GM12878 (cell line): ENCODE measurements around the gene RAB12. TPM values are rescaled to one million over a fixed set of nuclear protein-coding genes. Genes with fewer than 3 reads are reported as not detected.
A peak's percentile ranks its signal among the peaks of the same experiment; 100 is the strongest.

Experiments
- EED ChIP-seq: sonication (generic); IDR thresholded peaks from 2 replicates; pipeline ENCODE4 v1.6.1; 2016; ENCODE audit warnings: antibody characterized with exemption, low read depth
- EP300 ChIP-seq, 2 experiments: fragments of 150-350 bp in 1 of 2; IDR thresholded peaks; 2 replicates each; pipeline ENCODE4 v1.6.1; 2011 to 2012; ENCODE audit warnings: low read depth in 2 of 2, low read length in 2 of 2, borderline replicate concordance in 1 of 2, improper control_type of control experiment in 1 of 2, inconsistent platforms in 1 of 2; ENCODE audit not compliant: control insufficient read depth in 1 of 2
- ETV6 ChIP-seq, 2 experiments: fragments of 450-650 bp in 1 of 2; IDR thresholded peaks in 1 of 2; conservative IDR thresholded peaks in 1 of 2; 2 replicates each; pipeline ENCODE4 v1.6.1; 2014; ENCODE audit warnings: antibody characterized with exemption in 1 of 2, borderline replicate concordance in 1 of 2, low read depth in 1 of 2, mild to moderate bottlenecking in 1 of 2, moderate library complexity in 1 of 2
- HDAC2 ChIP-seq: fragments of 200-600 bp; sonication (generic); IDR thresholded peaks from 2 replicates; pipeline ENCODE4 v1.6.1; 2017
- LARP7 ChIP-seq: fragments of 450-650 bp; IDR thresholded peaks from 2 replicates; pipeline ENCODE4 v1.6.1; 2017; ENCODE audit warnings: mild to moderate bottlenecking
- NR2F1 ChIP-seq: fragments of 450-650 bp; conservative IDR thresholded peaks from 2 replicates; pipeline ENCODE4 v1.6.1; 2017; ENCODE audit warnings: mild to moderate bottlenecking
- NRF1 ChIP-seq: conservative IDR thresholded peaks from 2 replicates; pipeline ENCODE4 v1.6.1; 2011; ENCODE audit warnings: mild to moderate bottlenecking, low read depth, low read length, improper control_type of control experiment
- PAX5 ChIP-seq: IDR thresholded peaks from 2 replicates; pipeline ENCODE4 v1.6.1; 2011; ENCODE audit warnings: low read depth, low read length, borderline replicate concordance
- RAD21 ChIP-seq: IDR thresholded peaks from 2 replicates; pipeline ENCODE4 v1.6.1; 2011; ENCODE audit warnings: mild to moderate bottlenecking, low read depth, low read length, moderate library complexity; ENCODE audit not compliant: insufficient read depth
- SP1 ChIP-seq: IDR thresholded peaks from one replicate; pipeline ENCODE4 v1.6.1; 2011; ENCODE audit warnings: low read depth, low read length
- TCF12 ChIP-seq: IDR thresholded peaks from 2 replicates; pipeline ENCODE4 v1.6.1; 2011; ENCODE audit warnings: low read depth, mild to moderate bottlenecking, low read length
- YBX1 ChIP-seq: fragments of 450-650 bp; IDR thresholded peaks from 2 replicates; pipeline ENCODE4 v1.6.1; 2016; ENCODE audit warnings: antibody characterized with exemption
- ZNF384 ChIP-seq: IDR thresholded peaks from 2 replicates; pipeline ENCODE4 v1.6.1; 2012; ENCODE audit warnings: low read depth, mild to moderate bottlenecking, low read length, improper control_type of control experiment, borderline replicate concordance
- polyA plus RNA-seq, 11 experiments: library from polyadenylated mRNA; depleted of rRNA in 4 of 11; unstranded in 6 of 11; stranded (reverse) in 5 of 11; fragments of >200 nt; fragmentation: Nextera tagmentation in 4 of 11; fragmentation: Illumina TruSeq in 1 of 11; extraction: Ambion mirVana in 4 of 11; extraction: Trizol in 1 of 11; gene quantifications; 1 replicate in 1 of 11; 2 replicates in 10 of 11; pipeline versions ENCODE4 v1.2.1 to v1.2.3, GENCODE V29; 2011 to 2016; ENCODE audit warnings: inconsistent platforms in 2 of 11, missing spikeins in 2 of 11, low read depth in 1 of 11
- total RNA-seq, 4 experiments: library from RNA; depleted of rRNA in 3 of 4; stranded (reverse); fragments of >200 nt in 3 of 4; fragmentation: Illumina TruSeq in 1 of 4; extraction: Trizol in 1 of 4; gene quantifications; 2 replicates each; pipeline versions ENCODE4 v1.2.1 to v1.2.3, GENCODE V29; 2013 to 2021
- TF ChIP-seq, protein P1 (sequence below): fragments of 450-650 bp; IDR thresholded peaks from 2 replicates; pipeline ENCODE4 v1.6.1; 2017; ENCODE audit warnings: mild to moderate bottlenecking, moderate library complexity
- TF ChIP-seq, protein P2 (sequence below): IDR thresholded peaks from 2 replicates; pipeline ENCODE4 v1.6.1; 2011; ENCODE audit warnings: low read depth, mild to moderate bottlenecking, low read length, moderate library complexity, borderline replicate concordance; ENCODE audit errors: extremely low read depth
- TF ChIP-seq, protein P3 (sequence below): fragments of 450-650 bp; formaldehyde crosslinking; IDR thresholded peaks from 2 replicates; pipeline ENCODE4 v1.5.0; 2022; ENCODE audit warnings: mild to moderate bottlenecking, missing genetic modification characterization
- TF ChIP-seq, protein P4 (sequence below): fragments of 450-650 bp; formaldehyde crosslinking; IDR thresholded peaks from 2 replicates; pipeline ENCODE4 v1.4.0; 2020; ENCODE audit warnings: mild to moderate bottlenecking, moderate library complexity

RAB12 gene
- total and polyA plus RNA-seq, 10 of the 15 experiments (the other 5 are each of a cell fraction or from before 2014, with no cell fraction given), result 0.71 to 29.8 (median 14.0) TPM

DNA sequence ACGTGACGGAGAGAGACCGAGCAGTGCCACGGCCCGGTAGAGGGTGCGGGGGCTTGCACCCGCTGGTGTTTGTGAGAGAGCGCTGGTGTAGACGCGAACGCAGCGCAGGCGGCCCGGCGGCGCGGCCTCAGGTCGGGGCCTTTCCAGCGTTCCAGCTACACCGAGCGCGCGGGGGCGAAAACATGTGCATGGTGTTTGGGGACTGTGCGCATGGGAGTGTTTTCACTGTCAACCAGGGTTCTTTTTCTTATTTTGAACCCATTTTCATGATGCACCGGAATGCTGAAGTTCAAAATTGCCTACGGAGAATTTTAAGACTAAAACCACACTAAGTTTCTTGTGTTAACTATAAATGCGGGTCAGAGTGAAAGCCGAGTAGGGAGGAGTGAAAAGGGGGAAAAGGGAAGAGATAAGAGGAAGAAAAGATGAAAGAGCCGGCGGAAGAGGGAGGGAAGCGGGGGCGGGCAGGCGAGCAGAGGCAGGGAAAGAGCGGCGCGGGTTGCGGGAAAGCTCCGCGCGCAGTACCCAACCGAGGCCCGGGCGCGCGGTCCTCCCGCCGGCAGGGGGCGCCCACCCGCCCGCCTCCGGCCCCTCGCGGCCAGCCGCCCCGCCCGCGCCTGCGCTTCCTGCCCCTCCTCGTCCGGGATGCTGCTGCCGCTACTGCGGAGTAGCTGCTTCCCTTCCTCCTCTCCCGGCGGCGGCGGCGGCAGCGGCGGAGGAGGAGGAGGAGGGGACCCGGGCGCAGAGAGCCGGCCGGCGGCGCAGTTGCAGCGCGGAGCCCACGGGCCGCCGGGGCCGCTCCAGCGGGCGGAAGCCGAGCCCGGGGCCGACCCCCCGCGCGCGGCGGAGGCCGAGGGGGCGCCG is at the start of gene RAB12 (continued):
- TF ChIP-seq TCF12, result no peak
- TF ChIP-seq RAD21, result 0 out of 2 replicates have a peak, but pooled peaks have one; percentile 6
- TF ChIP-seq PAX5, result no peak
- no peak for TF ChIP-seq ZNF384
- no peak for TF ChIP-seq EP300 (IDR thresholded peaks at IDR 0.05; ENCODE audit: borderline replicate concordance in 1 of 2, control insufficient read depth in 1 of 2, low read depth in 2 of 2, low read length in 2 of 2)
- no peak for TF ChIP-seq ETV6 (conservative IDR thresholded peaks at IDR 0.05 in 1 of 2, IDR thresholded peaks at IDR 0.05 in 1 of 2; ENCODE audit: borderline replicate concordance in 1 of 2, low read depth in 1 of 2)
- TF ChIP-seq, protein P1, sequence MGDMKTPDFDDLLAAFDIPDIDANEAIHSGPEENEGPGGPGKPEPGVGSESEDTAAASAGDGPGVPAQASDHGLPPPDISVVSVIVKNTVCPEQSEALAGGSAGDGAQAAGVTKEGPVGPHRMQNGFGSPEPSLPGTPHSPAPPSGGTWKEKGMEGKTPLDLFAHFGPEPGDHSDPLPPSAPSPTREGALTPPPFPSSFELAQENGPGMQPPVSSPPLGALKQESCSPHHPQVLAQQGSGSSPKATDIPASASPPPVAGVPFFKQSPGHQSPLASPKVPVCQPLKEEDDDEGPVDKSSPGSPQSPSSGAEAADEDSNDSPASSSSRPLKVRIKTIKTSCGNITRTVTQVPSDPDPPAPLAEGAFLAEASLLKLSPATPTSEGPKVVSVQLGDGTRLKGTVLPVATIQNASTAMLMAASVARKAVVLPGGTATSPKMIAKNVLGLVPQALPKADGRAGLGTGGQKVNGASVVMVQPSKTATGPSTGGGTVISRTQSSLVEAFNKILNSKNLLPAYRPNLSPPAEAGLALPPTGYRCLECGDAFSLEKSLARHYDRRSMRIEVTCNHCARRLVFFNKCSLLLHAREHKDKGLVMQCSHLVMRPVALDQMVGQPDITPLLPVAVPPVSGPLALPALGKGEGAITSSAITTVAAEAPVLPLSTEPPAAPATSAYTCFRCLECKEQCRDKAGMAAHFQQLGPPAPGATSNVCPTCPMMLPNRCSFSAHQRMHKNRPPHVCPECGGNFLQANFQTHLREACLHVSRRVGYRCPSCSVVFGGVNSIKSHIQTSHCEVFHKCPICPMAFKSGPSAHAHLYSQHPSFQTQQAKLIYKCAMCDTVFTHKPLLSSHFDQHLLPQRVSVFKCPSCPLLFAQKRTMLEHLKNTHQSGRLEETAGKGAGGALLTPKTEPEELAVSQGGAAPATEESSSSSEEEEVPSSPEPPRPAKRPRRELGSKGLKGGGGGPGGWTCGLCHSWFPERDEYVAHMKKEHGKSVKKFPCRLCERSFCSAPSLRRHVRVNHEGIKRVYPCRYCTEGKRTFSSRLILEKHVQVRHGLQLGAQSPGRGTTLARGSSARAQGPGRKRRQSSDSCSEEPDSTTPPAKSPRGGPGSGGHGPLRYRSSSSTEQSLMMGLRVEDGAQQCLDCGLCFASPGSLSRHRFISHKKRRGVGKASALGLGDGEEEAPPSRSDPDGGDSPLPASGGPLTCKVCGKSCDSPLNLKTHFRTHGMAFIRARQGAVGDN, result peak; percentile 12; the same call in 1 of the 2 replicates
- no peak for TF ChIP-seq SP1
- TF ChIP-seq NRF1, result no peak
- peak; percentile 65 for TF ChIP-seq LARP7
- no peak for TF ChIP-seq YBX1
- 0 out of 2 replicates have a peak, but pooled peaks have one; percentile 21 for TF ChIP-seq NR2F1
- TF ChIP-seq EED, result peak; percentile 27; the same call in 1 of the 2 replicates
- TF ChIP-seq, protein P2, sequence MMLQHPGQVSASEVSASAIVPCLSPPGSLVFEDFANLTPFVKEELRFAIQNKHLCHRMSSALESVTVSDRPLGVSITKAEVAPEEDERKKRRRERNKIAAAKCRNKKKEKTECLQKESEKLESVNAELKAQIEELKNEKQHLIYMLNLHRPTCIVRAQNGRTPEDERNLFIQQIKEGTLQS, result no peak
- TF ChIP-seq HDAC2, result no peak
- TF ChIP-seq, protein P3, sequence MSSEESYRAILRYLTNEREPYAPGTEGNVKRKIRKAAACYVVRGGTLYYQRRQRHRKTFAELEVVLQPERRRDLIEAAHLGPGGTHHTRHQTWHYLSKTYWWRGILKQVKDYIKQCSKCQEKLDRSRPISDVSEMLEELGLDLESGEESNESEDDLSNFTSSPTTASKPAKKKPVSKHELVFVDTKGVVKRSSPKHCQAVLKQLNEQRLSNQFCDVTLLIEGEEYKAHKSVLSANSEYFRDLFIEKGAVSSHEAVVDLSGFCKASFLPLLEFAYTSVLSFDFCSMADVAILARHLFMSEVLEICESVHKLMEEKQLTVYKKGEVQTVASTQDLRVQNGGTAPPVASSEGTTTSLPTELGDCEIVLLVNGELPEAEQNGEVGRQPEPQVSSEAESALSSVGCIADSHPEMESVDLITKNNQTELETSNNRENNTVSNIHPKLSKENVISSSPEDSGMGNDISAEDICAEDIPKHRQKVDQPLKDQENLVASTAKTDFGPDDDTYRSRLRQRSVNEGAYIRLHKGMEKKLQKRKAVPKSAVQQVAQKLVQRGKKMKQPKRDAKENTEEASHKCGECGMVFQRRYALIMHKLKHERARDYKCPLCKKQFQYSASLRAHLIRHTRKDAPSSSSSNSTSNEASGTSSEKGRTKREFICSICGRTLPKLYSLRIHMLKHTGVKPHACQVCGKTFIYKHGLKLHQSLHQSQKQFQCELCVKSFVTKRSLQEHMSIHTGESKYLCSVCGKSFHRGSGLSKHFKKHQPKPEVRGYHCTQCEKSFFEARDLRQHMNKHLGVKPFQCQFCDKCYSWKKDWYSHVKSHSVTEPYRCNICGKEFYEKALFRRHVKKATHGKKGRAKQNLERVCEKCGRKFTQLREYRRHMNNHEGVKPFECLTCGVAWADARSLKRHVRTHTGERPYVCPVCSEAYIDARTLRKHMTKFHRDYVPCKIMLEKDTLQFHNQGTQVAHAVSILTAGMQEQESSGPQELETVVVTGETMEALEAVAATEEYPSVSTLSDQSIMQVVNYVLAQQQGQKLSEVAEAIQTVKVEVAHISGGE, result no peak
- TF ChIP-seq, protein P4, sequence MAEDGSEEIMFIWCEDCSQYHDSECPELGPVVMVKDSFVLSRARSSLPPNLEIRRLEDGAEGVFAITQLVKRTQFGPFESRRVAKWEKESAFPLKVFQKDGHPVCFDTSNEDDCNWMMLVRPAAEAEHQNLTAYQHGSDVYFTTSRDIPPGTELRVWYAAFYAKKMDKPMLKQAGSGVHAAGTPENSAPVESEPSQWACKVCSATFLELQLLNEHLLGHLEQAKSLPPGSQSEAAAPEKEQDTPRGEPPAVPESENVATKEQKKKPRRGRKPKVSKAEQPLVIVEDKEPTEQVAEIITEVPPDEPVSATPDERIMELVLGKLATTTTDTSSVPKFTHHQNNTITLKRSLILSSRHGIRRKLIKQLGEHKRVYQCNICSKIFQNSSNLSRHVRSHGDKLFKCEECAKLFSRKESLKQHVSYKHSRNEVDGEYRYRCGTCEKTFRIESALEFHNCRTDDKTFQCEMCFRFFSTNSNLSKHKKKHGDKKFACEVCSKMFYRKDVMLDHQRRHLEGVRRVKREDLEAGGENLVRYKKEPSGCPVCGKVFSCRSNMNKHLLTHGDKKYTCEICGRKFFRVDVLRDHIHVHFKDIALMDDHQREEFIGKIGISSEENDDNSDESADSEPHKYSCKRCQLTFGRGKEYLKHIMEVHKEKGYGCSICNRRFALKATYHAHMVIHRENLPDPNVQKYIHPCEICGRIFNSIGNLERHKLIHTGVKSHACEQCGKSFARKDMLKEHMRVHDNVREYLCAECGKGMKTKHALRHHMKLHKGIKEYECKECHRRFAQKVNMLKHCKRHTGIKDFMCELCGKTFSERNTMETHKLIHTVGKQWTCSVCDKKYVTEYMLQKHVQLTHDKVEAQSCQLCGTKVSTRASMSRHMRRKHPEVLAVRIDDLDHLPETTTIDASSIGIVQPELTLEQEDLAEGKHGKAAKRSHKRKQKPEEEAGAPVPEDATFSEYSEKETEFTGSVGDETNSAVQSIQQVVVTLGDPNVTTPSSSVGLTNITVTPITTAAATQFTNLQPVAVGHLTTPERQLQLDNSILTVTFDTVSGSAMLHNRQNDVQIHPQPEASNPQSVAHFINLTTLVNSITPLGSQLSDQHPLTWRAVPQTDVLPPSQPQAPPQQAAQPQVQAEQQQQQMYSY (CRISPR knock-in tag), result no peak
